WI38 (cell line): ENCODE measurements around the gene DNAH8.

Source experiments
- H3K4me3 ChIP-seq: 2 replicates; pipeline ENCODE4 v1.5.1; 2011; ENCODE audit warnings: low read depth, mild to moderate bottlenecking, control low read depth, low read length
- TF ChIP-seq, protein P1 (sequence below): IDR thresholded peaks from 2 replicates; pipeline ENCODE4 v1.5.1; 2012; ENCODE audit warnings: low read depth, mild to moderate bottlenecking, control low read depth, low read length

Gene DNAH8

DNA sequence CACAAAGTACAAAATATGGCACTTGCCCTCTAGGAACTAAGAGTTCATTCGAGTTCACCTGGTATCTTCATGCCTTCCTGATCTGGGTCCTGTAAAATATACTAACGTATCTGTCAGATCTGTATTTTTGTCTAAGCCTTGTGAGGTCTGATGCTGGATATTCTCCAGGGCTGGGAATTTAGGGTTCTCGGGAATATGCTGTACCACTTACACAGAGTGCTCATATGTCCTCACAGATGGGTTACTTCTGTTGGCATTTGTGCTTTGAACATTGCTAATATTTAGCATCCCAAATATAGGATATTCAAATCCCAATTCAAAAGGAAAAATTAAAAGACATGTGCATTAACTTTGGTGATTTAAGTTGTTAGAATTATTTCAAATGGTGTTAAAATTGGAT, 122.0 kb downstream of the DNAH8 start:
- TF ChIP-seq, protein P1, sequence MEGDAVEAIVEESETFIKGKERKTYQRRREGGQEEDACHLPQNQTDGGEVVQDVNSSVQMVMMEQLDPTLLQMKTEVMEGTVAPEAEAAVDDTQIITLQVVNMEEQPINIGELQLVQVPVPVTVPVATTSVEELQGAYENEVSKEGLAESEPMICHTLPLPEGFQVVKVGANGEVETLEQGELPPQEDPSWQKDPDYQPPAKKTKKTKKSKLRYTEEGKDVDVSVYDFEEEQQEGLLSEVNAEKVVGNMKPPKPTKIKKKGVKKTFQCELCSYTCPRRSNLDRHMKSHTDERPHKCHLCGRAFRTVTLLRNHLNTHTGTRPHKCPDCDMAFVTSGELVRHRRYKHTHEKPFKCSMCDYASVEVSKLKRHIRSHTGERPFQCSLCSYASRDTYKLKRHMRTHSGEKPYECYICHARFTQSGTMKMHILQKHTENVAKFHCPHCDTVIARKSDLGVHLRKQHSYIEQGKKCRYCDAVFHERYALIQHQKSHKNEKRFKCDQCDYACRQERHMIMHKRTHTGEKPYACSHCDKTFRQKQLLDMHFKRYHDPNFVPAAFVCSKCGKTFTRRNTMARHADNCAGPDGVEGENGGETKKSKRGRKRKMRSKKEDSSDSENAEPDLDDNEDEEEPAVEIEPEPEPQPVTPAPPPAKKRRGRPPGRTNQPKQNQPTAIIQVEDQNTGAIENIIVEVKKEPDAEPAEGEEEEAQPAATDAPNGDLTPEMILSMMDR, result no peak
- no peak overlapping the region for H3K4me3 ChIP-seq

DNA sequence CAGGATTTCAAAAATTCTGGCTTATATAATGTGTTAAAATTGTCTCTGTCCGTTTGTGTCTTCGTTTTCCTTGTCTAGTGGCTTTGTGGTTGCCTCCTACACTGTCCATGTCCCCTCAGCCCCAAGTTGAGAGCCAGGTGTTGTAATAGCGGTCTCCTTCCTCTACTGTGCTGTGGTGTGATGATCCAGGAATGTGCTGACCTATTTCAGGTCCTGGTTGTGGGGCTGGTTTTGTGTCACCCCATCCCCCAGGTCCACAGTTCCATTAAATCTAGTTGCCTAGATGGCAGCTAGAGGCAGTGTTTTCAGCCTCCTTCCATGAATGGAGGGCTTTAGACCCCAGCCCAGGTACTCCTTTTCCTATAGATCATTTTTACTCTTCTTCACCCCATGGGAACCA, 128.7 kb downstream of the DNAH8 start:
- TF ChIP-seq, protein P1, result no peak
- no peak overlapping the region for H3K4me3 ChIP-seq

DNA sequence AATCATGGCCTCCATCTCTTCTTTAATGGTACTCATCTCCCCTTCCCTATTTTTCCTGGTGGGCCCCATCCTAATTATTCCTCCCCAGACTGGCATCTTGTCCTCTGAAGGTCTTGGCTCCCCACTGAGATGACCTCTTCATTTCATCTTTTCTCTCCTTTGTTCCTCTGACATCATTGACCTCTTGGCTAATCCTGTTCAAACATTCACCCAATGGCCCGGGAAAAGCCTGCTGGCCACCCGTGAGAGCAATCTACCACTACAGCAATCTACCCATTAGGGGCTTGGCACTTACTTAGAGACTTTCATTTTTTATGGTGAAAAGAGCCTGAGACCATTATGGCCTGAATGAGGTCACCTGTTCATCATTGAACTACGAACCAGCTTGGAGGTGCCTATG, 130.8 kb downstream of the DNAH8 start:
- no peak overlapping the region for H3K4me3 ChIP-seq
- TF ChIP-seq, protein P1, result no peak

DNA sequence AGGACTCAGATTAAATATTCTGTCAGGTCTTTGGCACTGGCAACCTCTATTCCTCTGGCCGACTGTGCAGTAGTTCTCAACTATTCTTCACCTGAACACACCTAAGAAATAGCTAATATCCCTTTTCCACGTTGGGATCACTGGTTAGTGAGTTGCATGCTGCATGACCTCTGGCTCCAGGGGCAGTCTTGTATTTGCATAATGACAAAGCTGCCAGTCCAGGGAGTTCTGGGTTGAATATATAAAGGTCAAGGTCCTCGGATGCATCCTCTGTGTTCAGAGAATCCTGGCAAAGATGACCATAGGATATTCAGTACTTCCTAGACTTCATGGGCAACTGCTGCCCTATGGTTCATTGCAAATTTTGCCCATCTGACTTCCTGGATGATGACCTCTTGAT, 131.2 kb downstream of the DNAH8 start:
- TF ChIP-seq, protein P1, result no peak
- no peak overlapping the region for H3K4me3 ChIP-seq

DNA sequence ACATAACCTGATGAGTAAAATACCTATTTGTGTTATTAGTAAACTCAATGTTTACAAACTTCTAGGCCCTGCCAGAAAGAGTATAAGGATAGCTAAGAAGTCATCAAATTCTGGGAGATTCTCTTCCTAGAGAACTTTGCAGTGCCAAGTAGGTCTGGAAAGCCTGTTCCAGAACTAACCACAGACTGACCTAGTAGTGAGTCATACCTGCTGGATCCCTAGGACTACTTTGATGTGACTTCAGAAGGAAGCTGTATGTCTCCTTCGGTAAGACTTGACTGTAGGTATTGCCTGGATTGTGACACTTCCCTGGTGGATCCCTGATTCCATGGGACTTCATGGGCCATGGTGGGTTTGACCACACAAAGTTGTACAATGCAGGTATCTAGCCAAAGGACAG, 131.7 kb downstream of the DNAH8 start:
- H3K4me3 ChIP-seq, result no peak overlapping the region
- TF ChIP-seq, protein P1, result no peak

DNA sequence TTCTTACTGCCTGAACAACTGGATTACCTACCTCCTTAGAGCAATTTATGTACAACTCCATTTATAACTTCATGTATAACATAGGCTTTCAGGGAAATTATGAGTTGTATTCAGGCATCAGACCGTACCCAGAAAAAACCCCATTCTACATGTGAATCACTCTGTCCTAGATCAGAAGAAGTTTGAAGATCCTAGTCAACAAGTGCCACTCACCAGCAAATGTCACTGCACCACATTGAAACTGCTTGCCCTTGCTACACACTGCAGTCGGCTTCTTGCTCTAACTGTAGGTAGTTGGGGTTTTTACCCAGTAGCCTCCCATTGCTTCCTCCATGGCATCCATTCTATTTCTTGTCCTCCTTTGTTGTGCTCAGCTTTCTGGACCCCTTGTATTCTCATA, 132.4 kb downstream of the DNAH8 start:
- no peak overlapping the region for H3K4me3 ChIP-seq
- TF ChIP-seq, protein P1, result no peak

DNA sequence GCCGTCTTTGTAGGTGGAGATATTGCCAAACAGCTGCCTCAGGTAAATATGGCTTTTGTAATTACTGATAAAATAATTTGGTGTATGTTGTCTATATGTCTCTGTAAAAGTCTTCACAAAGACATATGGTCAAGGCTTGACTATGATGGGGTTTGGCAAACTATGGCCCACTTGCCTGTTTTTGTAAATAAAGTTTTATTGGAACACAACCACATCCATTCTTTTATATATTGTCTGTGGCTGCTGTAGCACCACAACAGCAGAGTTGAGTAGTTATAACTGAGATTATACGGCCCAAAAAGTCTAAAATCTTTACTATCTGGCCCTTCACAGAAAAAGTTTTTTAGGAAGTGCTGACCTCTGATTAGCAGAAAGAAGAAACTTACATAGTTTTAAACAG, 133.6 kb downstream of the DNAH8 start:
- no peak overlapping the region for H3K4me3 ChIP-seq
- TF ChIP-seq, protein P1, result no peak
